ENCODE data around the gene CYP1A2.

DNA sequence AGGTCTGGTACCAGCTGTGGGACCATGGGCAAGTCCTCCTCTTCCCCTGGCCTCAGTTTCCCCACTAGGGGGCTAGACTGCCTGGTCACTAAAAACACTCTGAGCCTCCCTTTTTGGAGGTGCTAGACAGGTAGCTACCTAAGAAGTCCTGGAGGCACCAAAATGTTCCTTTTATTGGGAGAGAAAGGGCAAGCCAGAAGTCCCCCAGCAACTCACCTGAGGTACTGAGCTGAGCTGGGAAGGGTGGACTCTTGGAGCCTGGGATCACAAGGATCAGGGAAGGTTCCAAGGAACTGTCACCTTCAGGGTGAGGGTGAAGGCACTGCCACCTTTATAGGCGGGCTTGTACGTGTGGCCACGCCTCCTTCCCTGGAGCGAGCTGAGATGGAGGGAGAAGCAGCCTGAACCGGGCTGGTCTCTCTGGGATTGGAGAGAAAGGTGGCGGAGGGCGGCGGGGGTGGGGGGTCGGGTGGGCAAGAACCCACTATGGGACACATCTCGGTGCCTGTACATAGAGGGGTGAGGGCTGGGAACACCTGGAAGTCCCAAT, 23.3 kb upstream of the CYP1A2 start, which contains the start of gene CYP1A1:
- TF ChIP-seq, protein P1, sequence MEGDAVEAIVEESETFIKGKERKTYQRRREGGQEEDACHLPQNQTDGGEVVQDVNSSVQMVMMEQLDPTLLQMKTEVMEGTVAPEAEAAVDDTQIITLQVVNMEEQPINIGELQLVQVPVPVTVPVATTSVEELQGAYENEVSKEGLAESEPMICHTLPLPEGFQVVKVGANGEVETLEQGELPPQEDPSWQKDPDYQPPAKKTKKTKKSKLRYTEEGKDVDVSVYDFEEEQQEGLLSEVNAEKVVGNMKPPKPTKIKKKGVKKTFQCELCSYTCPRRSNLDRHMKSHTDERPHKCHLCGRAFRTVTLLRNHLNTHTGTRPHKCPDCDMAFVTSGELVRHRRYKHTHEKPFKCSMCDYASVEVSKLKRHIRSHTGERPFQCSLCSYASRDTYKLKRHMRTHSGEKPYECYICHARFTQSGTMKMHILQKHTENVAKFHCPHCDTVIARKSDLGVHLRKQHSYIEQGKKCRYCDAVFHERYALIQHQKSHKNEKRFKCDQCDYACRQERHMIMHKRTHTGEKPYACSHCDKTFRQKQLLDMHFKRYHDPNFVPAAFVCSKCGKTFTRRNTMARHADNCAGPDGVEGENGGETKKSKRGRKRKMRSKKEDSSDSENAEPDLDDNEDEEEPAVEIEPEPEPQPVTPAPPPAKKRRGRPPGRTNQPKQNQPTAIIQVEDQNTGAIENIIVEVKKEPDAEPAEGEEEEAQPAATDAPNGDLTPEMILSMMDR (tag by site-specific recombination; IDR thresholded peaks at IDR 0.05) = no peak
- no peak for TF ChIP-seq BCL11B (tag by site-specific recombination; IDR thresholded peaks at IDR 0.05; ENCODE audit: low read depth)

All from HEK293 (cell line).